ENCODE results near the gene LRRC8A.

The LRRC8A gene

DNA sequence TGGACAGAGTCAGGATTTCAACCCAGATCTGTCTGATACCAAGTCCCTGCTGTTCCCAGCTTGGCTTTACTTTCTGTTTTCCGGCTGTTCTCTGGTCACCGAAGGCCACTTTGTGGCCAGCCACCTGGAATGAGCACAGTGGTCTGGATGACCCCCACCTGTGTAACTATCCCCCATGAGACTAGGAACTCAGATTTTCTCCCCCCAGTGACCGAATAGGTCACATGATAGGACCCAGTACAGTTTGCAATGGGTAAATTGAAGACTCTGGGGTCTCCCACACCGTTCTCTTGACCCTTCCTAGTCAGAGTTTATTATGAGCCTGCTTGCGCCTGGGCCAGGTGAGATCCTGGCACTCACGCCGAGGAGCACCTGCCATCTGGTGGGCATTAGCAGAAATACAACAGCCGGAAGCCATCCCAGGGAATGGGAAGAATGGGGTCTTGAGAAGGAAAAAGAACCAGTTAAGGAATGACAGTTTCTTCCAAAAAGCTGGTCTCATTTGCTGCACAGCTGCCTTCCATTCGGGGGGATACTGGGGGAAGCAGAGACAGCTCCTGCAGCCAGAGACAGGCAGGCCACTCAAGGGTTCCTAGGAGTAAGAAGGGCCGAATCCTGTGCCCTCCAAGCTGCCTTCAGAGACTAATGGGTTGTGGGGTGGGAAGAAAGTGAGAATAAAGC lies 45.9 kb downstream of the LRRC8A start:
- Mint-ChIP-seq H3K36me3 (ENCODE audit: low read depth) (no peaks in the 10 kb centered on the region), H3K27me3 (ENCODE audit: low read depth, poor library complexity) (no peaks in the 10 kb centered on the region), H3K9me3 (no peaks in the 10 kb centered on the region), H3K4me3 (no peak overlapping the region), H3K27ac (peak overlapping the region; percentile 64), H3K4me1 (peaks cover 6% of the 10 kb centered on the region)
- peak; percentile 67 for DNase-seq
- TF ChIP-seq, protein P1, sequence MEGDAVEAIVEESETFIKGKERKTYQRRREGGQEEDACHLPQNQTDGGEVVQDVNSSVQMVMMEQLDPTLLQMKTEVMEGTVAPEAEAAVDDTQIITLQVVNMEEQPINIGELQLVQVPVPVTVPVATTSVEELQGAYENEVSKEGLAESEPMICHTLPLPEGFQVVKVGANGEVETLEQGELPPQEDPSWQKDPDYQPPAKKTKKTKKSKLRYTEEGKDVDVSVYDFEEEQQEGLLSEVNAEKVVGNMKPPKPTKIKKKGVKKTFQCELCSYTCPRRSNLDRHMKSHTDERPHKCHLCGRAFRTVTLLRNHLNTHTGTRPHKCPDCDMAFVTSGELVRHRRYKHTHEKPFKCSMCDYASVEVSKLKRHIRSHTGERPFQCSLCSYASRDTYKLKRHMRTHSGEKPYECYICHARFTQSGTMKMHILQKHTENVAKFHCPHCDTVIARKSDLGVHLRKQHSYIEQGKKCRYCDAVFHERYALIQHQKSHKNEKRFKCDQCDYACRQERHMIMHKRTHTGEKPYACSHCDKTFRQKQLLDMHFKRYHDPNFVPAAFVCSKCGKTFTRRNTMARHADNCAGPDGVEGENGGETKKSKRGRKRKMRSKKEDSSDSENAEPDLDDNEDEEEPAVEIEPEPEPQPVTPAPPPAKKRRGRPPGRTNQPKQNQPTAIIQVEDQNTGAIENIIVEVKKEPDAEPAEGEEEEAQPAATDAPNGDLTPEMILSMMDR (IDR thresholded peaks at IDR 0.05) = peak; percentile 87

DNA sequence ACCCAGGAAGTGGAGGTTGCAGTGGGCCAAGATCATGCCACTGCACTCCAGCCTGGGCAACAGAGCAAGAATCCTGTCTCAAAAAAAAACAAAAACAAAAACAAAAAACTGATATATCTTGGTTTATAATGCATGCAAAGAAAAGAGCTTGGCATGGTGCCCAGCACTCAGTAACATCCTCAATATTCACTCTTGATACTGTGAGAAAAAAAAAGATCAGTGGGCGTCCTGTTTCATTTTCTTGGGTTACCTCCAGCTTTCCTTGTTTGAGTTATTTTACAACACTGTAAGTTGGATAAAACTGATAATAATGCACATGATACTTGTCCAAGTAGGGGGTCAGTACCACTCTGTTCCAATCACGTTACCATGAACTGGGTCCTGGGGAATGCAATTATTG lies 46.7 kb downstream of the LRRC8A start:
- DNase-seq = no peak
- peaks cover 6% of the 10 kb centered on the region for H3K4me1 Mint-ChIP-seq
- H3K4me3 Mint-ChIP-seq = no peak overlapping the region
- no peak overlapping the region for H3K27ac Mint-ChIP-seq
- H3K27me3 Mint-ChIP-seq (ENCODE audit: low read depth, poor library complexity) = no peaks in the 10 kb centered on the region
- no peaks in the 10 kb centered on the region for H3K9me3 Mint-ChIP-seq
- TF ChIP-seq, protein P1 (IDR thresholded peaks at IDR 0.05) = no peak
- H3K36me3 Mint-ChIP-seq (ENCODE audit: low read depth) = no peaks in the 10 kb centered on the region

DNA sequence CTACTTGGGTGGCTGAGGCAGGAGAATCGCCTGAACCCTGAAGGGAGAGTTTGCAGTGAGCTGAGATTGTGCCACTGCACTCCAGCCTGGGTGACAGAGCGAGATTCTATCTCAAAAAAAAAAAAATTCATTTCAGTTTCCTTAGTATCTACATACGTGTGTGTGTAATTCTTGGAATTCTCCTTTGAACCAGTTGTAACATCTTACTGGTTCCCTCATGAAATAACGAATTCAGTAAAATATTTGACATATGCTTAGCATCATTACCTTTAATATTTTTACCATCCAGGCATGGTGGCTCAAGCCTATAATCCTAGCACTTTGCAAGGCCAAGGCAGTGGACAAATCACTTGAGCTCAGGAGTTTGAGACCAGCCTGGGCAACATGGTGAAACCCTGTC lies 47.6 kb downstream of the LRRC8A start:
- no peak overlapping the region for H3K27ac Mint-ChIP-seq
- no peaks in the 10 kb centered on the region for H3K9me3 Mint-ChIP-seq
- H3K36me3 Mint-ChIP-seq (ENCODE audit: low read depth) = no peaks in the 10 kb centered on the region
- no peak for DNase-seq
- no peaks in the 10 kb centered on the region for H3K27me3 Mint-ChIP-seq (ENCODE audit: low read depth, poor library complexity)
- TF ChIP-seq, protein P1 (IDR thresholded peaks at IDR 0.05) = no peak
- H3K4me1 Mint-ChIP-seq = peaks cover 6% of the 10 kb centered on the region
- no peak overlapping the region for H3K4me3 Mint-ChIP-seq

DNA sequence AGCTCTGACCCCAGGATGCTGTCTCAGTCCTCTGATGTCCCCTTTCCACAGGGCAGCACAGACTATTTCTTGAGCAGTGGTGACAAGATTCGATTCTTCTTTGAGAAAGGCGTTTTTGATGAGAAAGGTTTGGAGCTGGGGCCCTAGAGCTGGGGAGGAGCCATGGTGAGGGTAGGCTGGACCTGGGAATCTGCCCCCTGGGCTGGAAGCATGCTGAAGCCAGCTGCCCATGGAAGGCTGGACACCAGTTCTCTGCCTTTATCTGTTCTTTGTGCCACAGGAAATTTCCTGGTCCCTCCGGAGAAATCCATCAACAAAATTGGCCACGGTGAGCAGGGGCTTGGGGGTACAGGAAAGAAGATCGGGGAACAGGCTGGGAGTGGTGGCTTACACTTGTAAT lies 51.8 kb downstream of the LRRC8A start:
- TF ChIP-seq, protein P1 (IDR thresholded peaks at IDR 0.05) = no peak
- Mint-ChIP-seq H3K4me3 (no peak overlapping the region), H3K36me3 (ENCODE audit: low read depth) (no peaks in the 10 kb centered on the region), H3K4me1 (no peaks in the 10 kb centered on the region), H3K27me3 (ENCODE audit: low read depth, poor library complexity) (no peaks in the 10 kb centered on the region), H3K27ac (peak overlapping the region; percentile 86), H3K9me3 (no peaks in the 10 kb centered on the region)
- DNase-seq = no peak

DNA sequence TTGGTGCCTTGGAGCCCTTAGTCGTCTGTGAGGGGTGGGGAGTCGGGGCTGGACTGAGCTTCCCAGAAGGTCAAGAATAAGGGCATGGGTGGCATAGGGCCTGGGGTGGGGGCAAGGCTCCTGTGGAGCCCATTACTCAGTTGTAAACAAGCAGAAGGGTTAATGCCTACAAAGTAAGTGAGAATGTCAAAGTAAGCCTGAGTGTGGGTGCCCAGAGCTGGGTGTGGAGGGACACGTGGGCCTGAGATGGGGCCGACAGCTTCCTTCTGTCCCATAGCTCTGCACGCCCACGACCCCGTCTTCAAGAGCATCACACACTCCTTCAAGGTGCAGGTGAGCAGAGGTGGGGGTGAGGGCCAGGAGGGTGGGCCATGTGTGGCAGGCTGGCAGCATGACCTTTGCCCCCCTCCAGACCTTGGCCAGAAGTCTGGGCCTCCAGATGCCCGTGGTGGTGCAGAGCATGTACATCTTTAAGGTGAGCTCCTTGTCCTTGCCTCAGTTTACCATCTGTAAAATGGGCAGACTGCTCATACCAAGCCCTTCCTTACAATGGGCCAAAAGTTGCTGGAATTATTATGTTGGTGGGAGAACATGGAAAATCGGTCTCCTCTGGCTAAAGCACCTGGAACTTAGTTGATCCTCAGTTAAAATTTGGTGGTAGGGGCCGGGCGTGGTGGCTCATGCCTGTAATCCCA lies 54.4 kb downstream of the LRRC8A start:
- Mint-ChIP-seq H3K36me3 (ENCODE audit: low read depth) (no peaks in the 10 kb centered on the region), H3K27me3 (ENCODE audit: low read depth, poor library complexity) (no peaks in the 10 kb centered on the region), H3K4me3 (no peak overlapping the region), H3K4me1 (peaks cover 14% of the 10 kb centered on the region), H3K27ac (peak overlapping the region; percentile 69), H3K9me3 (no peaks in the 10 kb centered on the region)
- TF ChIP-seq, protein P1 (IDR thresholded peaks at IDR 0.05) = no peak
- no peak for DNase-seq

All from nephron progenitor cell (in vitro differentiated cells).